HG03064 (cell line): ENCODE data around the gene GIMAP7.
"Not testable (repeated sequence)": the region's sequence is repeated elsewhere in the genome, so short reads cannot be mapped to it uniquely, and the experiment has no call there.

Source experiments
- ATAC-seq: cut with Tn5 transposase; IDR thresholded peaks from one replicate; pipeline ENCODE4 v1.9.1; 2021; ENCODE audit warnings: low read depth; ENCODE audit not compliant: unreplicated experiment

Gene GIMAP7

DNA sequence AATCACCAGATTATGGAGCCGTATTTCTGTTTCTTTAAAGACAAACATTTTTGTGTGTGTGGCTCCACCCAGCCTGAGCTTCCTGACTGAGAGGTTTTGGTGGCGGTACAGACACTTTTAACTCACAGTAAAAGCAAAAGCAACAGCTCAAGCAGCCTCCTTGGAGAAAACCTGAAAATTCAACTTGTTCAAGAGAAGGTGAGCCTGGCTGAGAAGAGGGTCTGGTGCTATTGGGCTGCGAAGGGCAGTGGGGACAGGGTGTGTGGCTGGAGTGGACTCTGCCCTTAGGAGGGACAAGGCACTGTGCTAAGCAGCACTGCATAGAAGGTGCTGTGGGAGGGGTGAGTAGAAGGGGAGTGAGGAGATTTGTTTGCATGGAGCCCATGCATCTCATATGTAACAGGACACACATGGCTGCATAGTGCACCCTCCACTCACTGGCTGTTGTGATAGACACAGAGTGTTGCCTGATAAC lies at the start of gene GIMAP7:
Gene GIMAP7 (plus strand): TSS at position 125 of the 475 bp plus-strand sequence. CDS start 5,103 bp downstream, outside the sequence.
- ATAC-seq: peak; percentile 61

DNA sequence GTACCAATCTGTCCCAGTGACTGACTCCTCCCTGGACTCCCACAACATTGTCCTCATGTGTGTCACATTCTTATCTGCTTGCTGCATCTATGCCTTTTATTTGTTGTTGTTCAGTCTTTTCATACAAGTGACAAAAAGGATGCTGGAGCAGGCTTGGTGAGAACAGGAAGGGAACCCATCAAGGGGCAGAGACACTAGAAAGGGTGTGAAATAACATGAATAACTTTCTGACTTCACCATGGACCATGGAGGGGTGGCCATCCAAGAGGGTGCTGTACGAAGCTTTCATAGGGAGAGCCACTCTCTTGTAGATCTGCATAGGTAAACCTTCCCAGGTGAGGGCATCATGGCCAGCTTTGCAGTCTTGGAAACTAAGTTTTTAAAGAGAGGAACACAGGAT lies 49.7 kb upstream of the GIMAP7 start:
- no peak for ATAC-seq

DNA sequence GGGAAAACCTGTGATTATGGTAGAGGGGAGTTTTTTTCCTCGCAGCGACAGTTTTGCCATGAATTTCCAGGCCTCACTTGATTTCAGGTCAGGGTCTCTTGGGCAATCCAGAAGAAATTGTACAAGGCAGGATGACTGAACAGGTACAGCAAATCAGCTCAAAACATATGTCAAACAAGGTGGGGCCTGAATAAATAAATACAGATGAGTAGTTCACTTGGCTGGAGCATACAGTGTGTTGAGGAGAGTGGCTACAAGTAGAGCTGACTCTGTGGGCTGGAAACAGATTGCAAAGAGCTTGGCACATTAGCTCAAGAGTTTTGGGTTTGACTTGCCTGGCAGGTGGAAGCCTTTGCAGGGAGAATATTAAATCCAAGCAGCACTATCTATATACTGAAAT lies 49.3 kb upstream of the GIMAP7 start:
- no peak for ATAC-seq

DNA sequence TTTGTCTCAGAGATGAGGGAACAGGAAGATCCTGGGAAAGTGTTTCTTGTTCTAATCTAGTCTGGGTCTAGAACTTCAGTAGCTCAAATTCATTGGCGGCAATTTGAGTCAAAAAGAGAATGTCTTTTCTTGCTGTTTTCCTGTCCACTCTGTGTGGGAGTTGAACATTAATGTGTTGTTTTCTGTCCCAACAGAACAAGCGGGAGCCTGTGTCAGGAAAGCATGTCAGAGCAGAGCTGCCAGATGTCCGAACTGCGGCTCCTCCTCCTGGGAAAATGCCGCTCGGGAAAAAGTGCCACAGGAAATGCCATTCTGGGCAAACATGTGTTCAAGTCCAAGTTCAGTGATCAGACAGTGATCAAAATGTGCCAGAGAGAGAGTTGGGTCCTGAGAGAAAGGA lies 48.2 kb upstream of the GIMAP7 start:
- no peak for ATAC-seq

DNA sequence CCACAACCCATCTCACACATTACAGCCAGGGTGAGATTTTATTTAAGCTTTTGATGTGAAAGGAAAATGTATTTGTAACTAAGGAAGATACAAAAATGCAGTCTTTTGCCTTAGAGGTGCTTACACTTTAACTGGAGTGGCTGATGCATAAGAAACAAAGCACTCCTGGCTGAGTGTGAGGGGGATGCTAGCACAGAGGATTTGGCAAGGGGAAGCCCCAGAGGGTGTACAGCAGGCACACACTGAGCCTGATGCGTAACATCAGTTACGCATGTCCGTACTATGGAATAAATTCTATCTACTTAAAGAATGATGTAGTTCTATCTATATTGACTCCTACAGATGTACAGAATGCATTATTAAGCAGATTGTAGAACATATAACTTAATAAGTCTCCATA lies 46.4 kb upstream of the GIMAP7 start:
- no peak for ATAC-seq

DNA sequence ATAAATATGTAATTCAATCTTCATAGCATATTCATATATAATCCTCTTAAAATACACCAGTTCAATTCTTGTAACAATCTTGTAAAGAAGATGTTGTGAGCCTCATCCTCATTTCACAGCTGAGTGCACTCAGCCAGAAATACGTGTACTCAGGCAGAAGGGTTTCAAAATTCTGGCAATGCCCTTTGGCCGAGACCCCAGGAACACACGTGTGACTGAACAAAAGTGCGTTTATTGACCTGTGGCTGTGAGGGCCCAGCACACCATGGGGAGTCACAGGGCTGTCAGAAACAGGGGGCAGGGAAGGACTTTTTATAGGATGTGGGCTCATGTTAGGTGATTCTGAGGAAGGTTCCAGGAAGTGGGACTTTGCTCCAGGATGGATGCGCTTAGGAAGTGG lies 42.8 kb upstream of the GIMAP7 start:
- no peak for ATAC-seq

DNA sequence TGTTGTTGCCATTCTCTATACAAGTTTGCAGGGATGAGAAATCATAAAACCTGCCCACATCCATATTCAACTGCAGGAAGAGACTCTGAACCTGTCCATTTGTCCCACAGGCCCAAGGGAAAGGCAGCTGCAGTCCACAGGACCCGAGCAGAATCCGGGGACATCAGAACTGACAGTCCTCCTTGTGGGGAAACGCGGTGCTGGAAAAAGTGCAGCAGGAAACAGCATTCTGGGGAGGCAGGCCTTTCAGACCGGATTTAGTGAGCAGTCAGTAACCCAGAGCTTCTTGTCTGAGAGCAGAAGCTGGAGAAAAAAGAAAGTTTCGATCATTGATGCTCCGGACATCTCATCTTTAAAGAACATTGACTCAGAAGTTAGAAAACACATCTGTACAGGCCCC lies 40.8 kb upstream of the GIMAP7 start:
- no peak for ATAC-seq

DNA sequence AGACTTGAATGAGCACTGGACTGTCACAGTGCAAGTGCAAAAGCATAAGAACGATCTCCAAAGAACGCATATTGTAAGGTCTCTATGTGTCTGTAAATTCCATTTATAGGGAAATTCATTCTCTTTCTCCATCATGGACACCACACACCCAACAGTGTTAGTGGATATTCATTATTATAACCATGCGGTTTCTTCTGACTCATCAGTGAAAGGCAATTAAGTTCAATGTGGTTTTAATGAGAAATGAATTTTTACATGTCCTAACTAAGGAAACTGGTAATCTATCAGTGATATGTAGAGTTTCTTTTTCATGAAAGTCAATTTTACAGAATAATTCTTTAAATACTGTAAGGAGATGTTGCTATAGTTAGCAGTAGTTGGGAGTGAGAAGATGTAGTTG lies 38.4 kb upstream of the GIMAP7 start:
- no peak for ATAC-seq

DNA sequence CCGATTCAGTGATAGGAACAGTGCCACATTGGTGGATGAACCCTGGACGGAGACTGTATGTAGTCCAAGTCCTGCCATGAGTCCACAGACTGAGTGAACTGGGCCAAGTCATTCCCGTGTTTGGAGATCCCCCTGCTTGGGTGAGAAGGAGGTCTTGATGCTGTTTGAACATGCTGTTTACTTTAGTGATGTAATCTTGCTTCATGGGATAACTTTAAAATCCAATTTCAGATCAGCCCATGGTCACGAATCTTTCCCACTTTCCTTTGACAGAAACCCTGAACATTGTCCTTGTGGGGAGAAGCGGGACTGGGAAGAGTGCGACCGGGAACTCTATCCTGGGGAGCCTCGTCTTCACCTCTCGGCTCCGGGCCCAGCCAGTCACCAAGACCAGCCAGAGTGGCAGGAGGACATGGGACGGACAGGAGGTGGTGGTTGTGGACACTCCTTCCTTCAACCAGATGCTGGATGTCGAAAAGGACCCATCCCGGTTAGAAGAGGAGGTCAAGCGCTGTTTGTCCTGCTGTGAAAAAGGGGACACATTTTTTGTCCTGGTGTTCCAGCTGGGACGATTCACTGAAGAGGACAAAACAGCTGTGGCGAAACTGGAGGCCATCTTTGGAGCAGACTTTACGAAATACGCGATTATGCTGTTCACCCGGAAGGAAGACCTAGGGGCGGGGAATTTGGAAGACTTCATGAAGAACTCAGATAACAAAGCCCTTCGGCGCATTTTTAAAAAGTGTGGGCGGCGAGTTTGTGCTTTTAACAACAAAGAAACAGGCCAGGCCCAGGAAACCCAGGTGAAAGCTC lies 37.6 kb upstream of the GIMAP7 start:
- no peak for ATAC-seq

DNA sequence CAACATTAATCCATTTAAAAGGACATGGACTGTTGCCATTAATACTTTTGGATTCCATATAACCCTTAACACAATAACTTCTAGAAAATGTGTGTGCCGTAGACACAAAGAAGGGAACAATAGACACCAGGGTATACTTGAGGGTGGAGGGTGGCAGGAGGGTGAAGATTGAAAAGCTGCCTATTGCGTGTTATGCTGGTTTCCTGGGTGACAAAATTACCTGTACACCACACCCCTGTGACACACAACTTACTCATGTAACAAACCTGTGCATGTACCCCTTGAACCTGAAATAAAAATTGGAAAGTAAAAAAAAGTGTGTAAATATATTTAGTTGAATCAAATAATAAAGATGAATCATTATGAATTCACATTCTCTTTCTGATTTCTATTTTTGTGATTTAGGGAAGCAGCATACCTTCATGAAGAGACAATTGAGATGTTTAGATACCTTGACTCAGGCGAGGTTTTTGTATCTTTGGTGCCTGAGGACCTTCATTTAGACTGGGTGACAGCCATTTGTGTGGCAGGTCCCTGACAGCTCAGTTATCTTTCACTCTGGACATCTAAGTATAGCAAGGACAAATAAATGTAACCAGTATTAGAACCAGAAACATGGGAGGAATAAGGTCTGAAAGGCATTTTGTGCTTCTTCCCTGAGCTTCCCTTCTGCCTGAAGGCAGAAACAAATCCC lies 35.5 kb upstream of the GIMAP7 start:
- ATAC-seq: no peak

DNA sequence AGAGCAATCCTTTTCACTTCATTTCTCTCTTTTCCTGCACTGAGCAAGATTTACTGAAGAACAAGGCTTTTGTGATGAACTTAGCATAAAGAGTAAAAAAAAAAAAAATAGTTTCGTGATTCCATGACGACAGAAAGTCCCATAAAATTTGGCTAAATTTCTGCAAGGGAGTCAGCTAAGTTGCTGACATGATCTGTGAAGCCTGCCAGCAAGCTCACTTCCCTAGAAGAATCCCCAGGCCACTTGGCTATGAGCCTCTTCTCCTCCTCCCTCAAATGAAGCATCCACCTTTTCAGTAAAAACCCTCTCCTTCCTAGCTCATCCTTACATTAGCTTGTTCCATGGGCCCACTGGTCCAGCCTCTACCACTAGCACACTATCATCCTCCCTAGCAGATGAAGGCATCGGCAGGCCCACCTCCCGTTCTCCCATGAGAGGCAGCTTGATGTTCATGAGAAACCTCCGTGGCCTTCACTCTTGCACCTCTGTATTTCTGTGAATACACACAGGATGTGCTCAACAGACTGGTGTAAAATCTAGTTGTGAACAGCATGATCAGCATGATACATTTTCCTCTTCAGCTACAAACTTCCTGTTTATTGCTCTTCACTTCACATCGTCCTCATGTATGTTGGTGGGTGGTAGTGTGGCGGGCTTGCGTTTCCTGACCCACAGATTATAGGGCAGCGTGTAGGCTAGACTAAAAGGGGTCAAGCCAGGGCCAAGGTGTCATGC lies 33.3 kb upstream of the GIMAP7 start:
- no peak for ATAC-seq

DNA sequence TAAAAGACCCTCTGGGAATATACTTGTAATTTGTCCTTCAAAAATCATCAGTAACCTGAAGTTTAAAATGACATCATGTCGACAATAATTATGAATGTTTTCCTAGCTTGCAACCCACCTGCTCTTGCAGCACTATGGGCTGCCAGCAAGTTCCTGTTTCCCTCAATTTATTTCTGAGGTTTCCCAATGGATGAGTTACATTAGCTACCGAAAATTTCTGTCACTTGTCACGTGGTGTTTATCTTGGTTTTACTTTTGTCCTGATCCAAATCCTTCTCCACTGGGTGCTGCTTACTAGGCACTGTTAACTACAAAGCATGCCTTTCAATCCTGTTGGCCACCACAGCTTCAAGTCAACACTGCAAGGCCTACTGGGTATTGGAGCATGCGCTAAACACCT lies 32.8 kb upstream of the GIMAP7 start:
- ATAC-seq: no peak

DNA sequence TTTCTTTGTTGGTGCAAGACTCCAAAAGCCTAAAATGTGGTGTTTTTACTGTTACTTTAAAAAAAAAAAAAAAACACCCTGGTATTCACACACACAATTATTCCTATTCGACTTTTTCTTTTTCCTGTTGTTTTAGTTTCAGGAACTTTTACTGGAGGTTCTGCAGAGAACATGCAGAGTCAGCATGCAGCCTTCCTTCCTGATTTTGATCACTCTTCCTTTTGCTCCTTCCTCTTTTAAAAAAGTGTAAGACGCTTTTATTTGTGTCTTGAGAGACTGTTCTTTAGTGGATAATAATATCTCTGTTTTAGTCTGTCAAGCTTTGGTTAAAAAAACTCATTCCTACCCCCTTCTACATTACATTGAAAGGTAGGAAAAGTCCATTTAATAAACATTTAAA lies 31.2 kb upstream of the GIMAP7 start:
- not testable (repeated sequence) for ATAC-seq

DNA sequence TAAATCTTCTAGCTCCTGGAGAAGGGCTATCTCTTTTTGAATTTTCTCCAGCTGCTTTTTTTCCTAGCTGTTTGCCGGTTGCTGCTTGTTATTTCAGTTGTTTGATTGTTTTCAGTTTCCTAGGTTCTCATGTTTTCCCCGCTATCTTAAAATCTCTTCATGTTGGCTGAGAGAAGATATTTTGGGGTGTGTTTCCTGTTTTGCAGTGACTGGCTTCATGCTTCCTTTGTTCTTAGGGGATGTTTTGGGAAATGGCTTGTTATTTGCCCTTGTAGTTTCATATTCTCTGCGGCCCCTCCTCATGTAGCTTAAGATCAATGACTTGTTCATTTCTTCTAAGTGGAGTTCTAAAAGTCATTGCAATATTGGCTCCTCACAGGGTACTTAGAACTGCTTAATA lies 30.6 kb upstream of the GIMAP7 start:
- ATAC-seq: not testable (repeated sequence)

DNA sequence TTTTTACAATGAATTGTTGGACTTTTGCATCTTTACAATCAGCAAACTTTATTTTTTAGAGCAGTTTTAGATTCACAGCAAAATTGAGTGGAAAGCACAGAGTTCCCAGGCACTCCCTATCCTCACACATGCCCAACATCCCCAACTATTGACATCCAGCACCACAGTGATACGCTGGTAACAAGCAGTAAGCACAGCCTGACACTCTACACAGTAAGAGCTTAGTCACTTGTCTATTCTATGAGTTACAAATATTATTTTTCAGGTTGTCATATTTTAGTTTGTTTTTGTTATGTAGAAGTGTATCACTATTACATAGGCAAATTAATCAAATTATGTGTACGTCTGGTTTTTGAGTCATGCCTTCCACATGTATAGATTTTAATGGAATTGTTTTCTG lies 27.0 kb upstream of the GIMAP7 start:
- ATAC-seq: no peak

DNA sequence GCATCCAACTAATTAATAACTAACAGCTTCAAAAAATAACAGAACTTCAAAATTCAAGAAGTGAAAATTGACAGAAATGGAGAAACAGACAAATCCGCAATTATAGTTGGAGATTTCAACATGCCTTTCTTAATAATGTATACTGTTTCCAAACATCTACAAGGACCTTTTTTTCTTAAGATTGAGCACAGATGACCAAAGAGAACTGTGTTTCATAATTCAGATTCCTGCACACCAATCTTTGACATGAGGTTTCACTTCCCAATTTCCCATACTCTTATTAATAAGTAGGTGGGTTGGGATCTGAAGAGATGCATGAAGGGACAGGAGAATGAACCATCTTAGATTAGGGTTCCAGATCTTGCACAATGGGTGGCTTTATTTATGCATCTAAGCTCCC lies 24.9 kb upstream of the GIMAP7 start:
- ATAC-seq: no peak

DNA sequence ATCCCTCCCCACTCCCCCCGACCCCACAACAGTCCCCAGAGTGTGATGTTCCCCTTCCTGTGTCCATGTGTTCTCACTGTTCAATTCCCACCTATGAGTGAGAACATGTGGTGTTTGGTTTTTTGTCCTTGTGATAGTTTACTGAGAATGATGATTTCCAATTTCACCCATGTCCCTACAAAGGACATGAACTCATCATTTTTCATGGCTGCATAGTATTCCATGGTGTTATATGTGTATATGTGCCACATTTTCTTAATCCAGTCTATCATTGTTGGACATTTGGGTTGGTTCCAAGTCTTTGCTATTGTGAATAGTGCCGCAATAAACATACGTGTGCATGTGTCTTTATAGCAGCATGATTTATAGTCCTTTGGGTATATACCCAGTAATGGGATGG lies 21.2 kb upstream of the GIMAP7 start:
- not testable (repeated sequence) for ATAC-seq

DNA sequence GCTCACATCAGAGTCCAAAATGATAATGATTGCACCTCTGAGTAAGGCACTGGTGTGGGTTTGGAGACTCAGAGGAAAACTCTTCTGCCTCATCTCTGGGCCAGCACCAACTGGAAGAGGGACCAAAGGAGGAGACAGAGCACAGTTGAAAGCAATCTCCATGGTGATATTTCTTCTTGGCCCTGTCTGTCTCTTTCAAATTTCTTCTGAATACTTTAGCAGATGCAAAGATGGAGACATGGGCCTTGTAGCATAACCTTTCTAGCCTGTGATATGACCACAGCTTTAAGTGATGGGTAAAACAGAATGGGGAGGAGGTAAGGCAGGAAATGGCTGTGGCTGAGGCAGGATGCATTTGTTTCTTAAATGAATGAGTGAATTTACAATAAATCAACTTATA lies 12.2 kb upstream of the GIMAP7 start:
- no peak for ATAC-seq

DNA sequence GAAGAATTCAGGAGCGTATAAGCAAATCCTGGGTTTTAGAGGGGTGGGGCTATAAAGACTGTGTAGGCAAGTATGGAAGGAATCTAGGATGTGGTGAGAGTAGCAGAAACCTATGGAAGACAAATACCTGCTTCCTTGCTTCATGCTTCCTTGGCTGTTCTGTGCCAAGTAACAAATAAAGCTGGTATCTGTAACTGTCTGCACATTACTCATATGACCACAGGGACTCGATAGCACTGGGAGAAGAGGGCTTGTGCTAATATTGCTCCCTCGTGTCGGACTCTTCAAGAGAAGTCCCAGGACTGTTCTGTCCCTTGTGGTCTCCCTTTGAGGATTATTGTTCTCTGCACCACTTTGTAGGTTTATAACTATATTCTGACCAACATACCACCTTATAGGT lies 11.5 kb upstream of the GIMAP7 start:
- no peak for ATAC-seq

DNA sequence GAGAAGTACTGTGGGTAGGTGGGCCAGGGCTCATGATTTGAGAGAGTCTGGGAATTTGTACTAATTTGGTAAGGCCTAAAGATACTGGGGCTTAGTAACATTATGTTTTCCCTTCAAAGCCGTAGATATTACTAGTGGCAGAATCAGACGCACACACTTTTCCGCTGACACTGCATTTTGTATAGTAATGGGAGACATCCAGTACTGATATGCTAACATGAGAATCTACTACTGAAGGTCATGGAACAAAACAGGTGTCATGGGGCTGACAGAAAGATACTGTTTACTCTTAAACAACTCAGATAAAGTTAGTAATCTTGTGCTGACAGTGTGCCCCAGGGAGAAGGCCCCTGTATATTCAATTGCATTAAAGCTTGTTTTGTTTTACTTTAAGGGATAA lies 11.1 kb upstream of the GIMAP7 start:
- no peak for ATAC-seq

DNA sequence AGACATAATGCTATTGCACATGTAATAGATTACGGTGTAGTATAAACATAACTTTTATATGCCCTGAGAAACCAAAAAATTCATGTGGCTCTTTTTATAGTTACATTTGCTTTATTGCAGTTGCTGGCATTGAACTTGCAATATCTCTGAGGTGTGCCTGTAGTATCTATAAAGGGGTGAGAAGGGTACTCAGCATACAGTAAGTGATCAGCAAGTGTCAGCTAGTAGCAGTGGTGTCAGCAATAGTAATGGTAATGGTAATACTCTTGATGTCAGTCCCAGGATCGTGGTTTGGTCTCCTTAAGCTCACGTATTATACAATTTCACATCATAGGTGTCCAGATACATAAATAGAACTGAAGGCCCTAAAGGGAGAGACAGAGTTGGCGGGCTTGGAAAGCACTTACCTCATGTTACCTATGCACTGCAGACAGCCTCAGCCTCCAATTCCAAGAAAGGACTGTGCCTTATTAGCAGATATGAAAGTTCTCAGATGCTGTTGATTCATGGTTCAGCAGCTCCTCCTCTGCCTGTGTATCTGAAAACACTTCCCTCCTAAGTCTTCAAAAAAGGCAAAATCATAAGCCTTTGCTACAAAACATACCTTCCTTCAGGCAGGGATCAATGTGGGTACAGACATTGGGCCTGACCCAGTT lies 6.6 kb upstream of the GIMAP7 start:
- no peak for ATAC-seq
